Neuron (in vitro differentiated cells): ENCODE results near the gene DNAJC25.
A peak's percentile ranks its signal among the peaks of the same experiment; 100 is the strongest.

ENCODE experiments used
- H2AFZ ChIP-seq: one replicate; pipeline ENCODE4 v1.6.1; 2013; ENCODE audit warnings: low read depth, mild to moderate bottlenecking, inconsistent platforms, low read length, moderate library complexity
- H3K27me3 ChIP-seq: one replicate; pipeline ENCODE4 v1.6.1; 2013; ENCODE audit warnings: low read length; ENCODE audit not compliant: insufficient read depth
- H3K36me3 ChIP-seq: one replicate; pipeline ENCODE4 v1.6.1; 2013; ENCODE audit warnings: low read length; ENCODE audit not compliant: insufficient read depth
- H3K4me1 ChIP-seq: one replicate; pipeline ENCODE4 v1.6.1; 2013; ENCODE audit warnings: low read length; ENCODE audit not compliant: insufficient read depth
- H3K4me3 ChIP-seq: 2 replicates; pipeline ENCODE4 v1.5.1; 2013; ENCODE audit warnings: mild to moderate bottlenecking, low read length, moderate library complexity
- H3K9me3 ChIP-seq: one replicate; pipeline ENCODE4 v1.6.1; 2013; ENCODE audit warnings: low read length

The DNAJC25 gene

DNA sequence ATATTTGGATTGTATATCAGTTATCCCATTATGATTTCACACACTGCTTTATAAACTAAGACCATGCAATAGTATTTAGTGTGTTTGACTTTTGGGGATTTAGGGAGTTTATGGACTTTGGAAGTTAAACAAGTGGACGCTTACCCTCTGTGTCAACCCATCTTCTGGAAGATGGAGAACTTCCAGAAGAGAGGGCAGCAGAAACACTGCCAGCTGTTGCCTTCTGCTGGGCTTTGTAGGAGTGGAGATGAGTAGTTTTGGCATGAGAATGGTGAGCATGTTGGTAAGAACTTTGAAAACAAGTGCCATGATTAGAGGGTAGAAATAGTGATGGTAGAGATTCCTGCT is 2.2 kb downstream of the DNAJC25 start:
- H3K36me3 ChIP-seq: no peaks in the 10 kb centered on the region
- no peaks in the 10 kb centered on the region for H3K27me3 ChIP-seq
- peaks cover 20% of the 10 kb centered on the region for H3K4me1 ChIP-seq
- no peak overlapping the region for H2AFZ ChIP-seq
- no peak overlapping the region for H3K4me3 ChIP-seq
- no peaks in the 10 kb centered on the region for H3K9me3 ChIP-seq

DNA sequence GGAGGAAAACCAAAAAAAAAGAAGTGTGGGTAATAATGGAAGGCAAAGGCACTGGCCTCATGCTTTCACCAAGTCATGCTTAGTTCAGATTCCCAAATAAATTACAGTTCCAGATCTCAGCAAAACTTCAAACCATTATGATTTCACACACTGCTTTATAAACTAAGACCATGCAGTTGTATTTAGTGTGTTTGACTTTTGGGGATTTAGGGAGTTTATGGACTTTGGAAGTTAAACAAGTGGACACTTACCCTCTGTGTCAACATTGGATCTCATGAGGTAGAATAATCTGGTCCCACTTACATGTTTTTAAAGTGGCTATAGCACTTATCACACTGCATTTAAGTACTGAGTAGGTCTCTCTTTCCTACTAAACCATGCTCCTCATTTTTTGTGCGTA is 3.7 kb downstream of the DNAJC25 start:
- H3K4me3 ChIP-seq: no peak overlapping the region
- no peaks in the 10 kb centered on the region for H3K27me3 ChIP-seq
- no peak overlapping the region for H2AFZ ChIP-seq
- H3K4me1 ChIP-seq: peaks cover 20% of the 10 kb centered on the region
- peaks cover 2% of the 10 kb centered on the region for H3K9me3 ChIP-seq
- no peaks in the 10 kb centered on the region for H3K36me3 ChIP-seq

DNA sequence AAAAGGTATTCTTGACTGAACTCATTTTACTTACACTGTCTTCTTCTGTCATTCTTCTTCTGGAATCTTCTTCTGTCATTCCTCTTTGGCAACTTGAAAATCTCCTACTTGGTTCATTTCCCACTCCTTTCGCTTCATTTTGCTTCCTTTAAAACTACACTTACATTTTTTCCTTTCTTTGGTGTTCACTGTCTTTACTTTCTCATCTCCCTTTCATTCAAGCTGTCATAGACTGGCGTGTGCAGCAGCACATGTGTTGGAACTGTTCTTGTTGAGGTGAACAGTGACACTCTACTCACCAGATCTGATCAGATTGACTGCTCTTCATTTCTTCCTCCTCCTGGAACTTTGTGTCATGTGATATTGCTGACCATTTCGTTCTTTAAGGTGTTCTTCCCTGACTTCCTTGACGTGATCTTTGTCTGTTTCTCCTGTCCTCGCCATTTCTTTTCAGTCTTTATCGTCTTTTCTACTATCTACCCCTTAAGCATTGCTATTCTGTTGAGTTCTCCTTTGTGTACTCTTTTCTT is 6.4 kb downstream of the DNAJC25 start:
- Histone ChIP-seq H3K9me3 (peaks cover 2% of the 10 kb centered on the region), H3K4me3 (no peak overlapping the region), H3K4me1 (peaks cover 10% of the 10 kb centered on the region)

GRCh38 chr9:111644195-111644772 is 13.2 kb downstream of the DNAJC25 start:
- no peaks in the 10 kb centered on the region for H3K27me3 ChIP-seq
- no peaks in the 10 kb centered on the region for H3K4me1 ChIP-seq
- H3K36me3 ChIP-seq: peaks cover 26% of the 10 kb centered on the region
- peaks cover 2% of the 10 kb centered on the region for H3K9me3 ChIP-seq
- H2AFZ ChIP-seq: no peak overlapping the region
- H3K4me3 ChIP-seq: no peak overlapping the region

More for the DNA sequence above, 6.4 kb downstream of the DNAJC25 start:
- Histone ChIP-seq H2AFZ (no peak overlapping the region), H3K27me3 (no peaks in the 10 kb centered on the region), H3K36me3 (no peaks in the 10 kb centered on the region)

DNA sequence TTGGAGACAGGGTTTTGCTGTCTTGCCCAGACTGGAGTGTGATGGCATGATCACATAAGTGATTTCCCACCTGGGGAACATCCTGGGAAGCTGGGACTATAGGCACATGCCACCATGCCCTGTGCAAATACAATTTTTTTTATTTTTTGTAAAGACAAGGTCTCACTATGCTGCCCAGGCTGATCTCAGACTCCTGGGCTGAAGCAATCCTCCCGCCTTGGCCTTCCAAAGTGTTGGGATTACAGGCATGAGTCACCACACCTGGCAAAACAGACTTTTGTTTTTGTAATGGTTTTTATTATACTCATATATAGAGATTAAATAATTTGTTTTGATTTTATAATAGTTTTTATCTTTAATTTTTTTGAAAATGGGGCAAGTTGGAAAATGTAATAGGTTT is 14.7 kb downstream of the DNAJC25 start:
- Histone ChIP-seq H2AFZ (no peak overlapping the region), H3K4me1 (no peaks in the 10 kb centered on the region), H3K27me3 (no peaks in the 10 kb centered on the region), H3K36me3 (peaks cover 35% of the 10 kb centered on the region), H3K4me3 (no peak overlapping the region), H3K9me3 (no peaks in the 10 kb centered on the region)

DNA sequence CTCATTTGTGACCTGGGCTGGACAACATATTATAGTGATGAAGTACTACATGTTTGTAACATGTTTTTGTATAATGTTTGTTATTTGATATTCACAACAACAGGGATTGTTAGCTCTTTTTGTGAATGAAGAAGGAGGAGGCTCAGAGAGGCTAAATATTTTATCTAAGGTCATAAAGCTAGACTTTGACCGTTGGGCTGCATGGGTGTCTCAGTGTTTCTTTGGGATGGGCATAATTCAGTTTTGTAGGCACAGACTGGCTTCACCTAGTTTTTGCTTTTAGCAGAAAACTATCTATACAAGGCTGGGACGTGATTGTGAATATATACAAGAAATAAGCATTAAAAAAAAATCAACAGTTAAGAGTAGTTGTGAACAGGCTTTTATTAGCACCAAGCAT is 15.3 kb downstream of the DNAJC25 start:
- Histone ChIP-seq H3K36me3 (peaks cover 35% of the 10 kb centered on the region), H3K27me3 (no peaks in the 10 kb centered on the region), H3K4me1 (no peaks in the 10 kb centered on the region), H3K4me3 (no peak overlapping the region), H2AFZ (no peak overlapping the region), H3K9me3 (no peaks in the 10 kb centered on the region)

DNA sequence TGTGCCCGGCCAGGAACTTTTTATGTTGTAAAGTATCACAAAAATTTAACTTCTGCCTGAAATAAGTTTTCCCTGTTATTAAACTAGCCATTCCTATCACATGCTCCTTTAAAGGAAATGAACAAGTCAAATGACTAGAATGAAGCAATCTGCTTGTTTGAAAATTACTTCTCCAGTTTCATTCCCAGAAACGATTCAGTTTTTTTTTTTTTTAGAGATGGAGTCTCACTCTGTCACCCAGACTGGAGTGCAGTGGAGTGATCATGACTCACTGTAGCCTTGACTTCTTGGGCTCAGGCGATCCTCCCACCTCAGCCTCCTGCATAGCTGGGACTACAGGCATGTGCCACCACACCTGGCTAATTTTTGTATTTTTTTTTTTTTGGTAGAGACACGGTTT is 16.9 kb downstream of the DNAJC25 start:
- no peak overlapping the region for H3K4me3 ChIP-seq
- no peaks in the 10 kb centered on the region for H3K27me3 ChIP-seq
- H2AFZ ChIP-seq: no peak overlapping the region
- H3K4me1 ChIP-seq: no peaks in the 10 kb centered on the region
- H3K9me3 ChIP-seq: no peaks in the 10 kb centered on the region
- H3K36me3 ChIP-seq: peaks cover 32% of the 10 kb centered on the region

DNA sequence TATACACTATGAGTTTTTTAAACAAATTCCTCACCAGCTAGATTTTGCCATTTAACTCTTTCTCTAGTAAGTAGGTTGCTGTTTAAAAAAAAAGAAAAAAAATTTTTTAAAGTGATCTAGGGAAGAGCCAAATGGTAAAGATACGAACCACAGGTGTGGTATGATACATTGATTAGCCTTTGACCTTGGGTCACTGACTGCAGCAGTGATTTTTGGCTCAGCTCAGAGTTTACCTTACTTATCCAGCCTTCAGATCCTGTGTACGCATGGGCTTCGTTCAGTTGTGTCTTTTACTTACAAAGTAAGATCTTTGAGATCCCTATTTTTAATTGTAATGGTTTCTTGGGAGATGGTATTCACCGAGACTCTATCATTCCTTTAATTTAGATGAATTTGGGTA is 17.9 kb downstream of the DNAJC25 start:
- H2AFZ ChIP-seq: no peak overlapping the region

DNA sequence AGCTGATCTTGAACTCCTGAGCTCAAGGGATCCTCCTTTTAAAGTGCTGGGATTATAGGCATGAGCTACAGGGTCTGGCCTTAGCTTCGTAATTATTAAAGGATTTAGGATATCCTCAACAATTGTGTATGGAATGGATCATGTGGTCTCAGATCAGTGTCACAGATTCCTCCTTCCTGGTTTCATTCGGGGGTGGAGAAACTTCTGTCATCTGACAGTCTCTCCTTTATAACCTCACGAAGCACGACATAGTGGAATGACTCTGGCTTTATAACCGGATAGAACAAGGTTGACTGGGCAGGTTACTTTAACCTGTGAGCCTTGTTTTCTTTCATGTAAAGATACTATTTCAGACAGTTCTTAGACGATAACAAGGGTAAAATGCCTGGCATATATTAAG is 25.9 kb downstream of the DNAJC25 start:
- no peaks in the 10 kb centered on the region for H3K9me3 ChIP-seq
- H3K4me3 ChIP-seq: no peak overlapping the region

More for the DNA sequence above, 17.9 kb downstream of the DNAJC25 start:
- Histone ChIP-seq H3K4me1 (no peaks in the 10 kb centered on the region), H3K36me3 (peaks cover 40% of the 10 kb centered on the region), H3K4me3 (no peak overlapping the region), H3K27me3 (no peaks in the 10 kb centered on the region), H3K9me3 (no peaks in the 10 kb centered on the region)

GRCh38 chr9:111658943-111659342 is 27.8 kb downstream of the DNAJC25 start:
- Histone ChIP-seq H3K4me1 (peaks cover 17% of the 10 kb centered on the region), H3K27me3 (no peaks in the 10 kb centered on the region), H3K9me3 (no peaks in the 10 kb centered on the region), H2AFZ (no peak overlapping the region), H3K4me3 (no peak overlapping the region), H3K36me3 (peaks cover 3% of the 10 kb centered on the region)

More for the DNA sequence above, 25.9 kb downstream of the DNAJC25 start:
- H3K4me1 ChIP-seq: peaks cover 2% of the 10 kb centered on the region
- H2AFZ ChIP-seq: no peak overlapping the region
- H3K27me3 ChIP-seq: no peaks in the 10 kb centered on the region
- peaks cover 11% of the 10 kb centered on the region for H3K36me3 ChIP-seq

DNA sequence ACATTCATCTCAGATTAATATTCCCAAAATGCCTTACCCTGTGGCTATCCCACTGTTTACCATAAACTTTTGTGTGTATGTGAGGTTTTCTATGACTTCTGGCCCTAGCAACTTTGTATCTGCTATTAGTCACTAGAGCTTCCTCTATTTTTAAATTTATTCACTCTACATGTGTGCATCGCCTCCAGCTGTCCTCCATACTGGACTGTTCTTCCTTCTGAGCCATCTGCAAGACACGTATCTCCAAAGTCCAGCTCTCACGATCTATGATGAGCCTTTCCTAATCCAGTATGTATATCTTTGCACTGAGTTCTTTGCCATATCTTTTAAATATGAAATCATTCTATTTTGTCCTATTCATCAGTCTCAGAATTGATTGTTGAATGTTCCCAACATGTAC is 28.6 kb downstream of the DNAJC25 start:
- Histone ChIP-seq H2AFZ (no peak overlapping the region), H3K4me3 (no peak overlapping the region), H3K36me3 (peaks cover 8% of the 10 kb centered on the region), H3K27me3 (no peaks in the 10 kb centered on the region), H3K4me1 (peaks cover 17% of the 10 kb centered on the region), H3K9me3 (no peaks in the 10 kb centered on the region)

GRCh38 chr9:111661150-111661801 is 30.1 kb downstream of the DNAJC25 start, which contains the start of gene GNG10:
GNG10 (plus strand) TSS chr9:111661605; CDS start chr9:111661635, 30 bp downstream.
- peak within 1 kb of the TSS; percentile 78 for H3K4me3 ChIP-seq
- no peaks in the 10 kb centered on the region for H3K27me3 ChIP-seq
- H3K4me1 ChIP-seq: peaks cover 17% of the 10 kb centered on the region
- peaks cover 12% of the 10 kb centered on the region for H3K36me3 ChIP-seq
- H3K9me3 ChIP-seq: no peaks in the 10 kb centered on the region
- H2AFZ ChIP-seq: peak within 1 kb of the TSS; percentile 88

GRCh38 chr9:111661802-111662521 is 30.8 kb downstream of the DNAJC25 start:
- H3K9me3 ChIP-seq: no peaks in the 10 kb centered on the region
- peaks cover 19% of the 10 kb centered on the region for H3K36me3 ChIP-seq
- H3K27me3 ChIP-seq: no peaks in the 10 kb centered on the region
- H3K4me1 ChIP-seq: peaks cover 17% of the 10 kb centered on the region
- H2AFZ ChIP-seq: peak overlapping the region; percentile 88
- peak overlapping the region; percentile 78 for H3K4me3 ChIP-seq
